Activated CD4-positive, CD25-positive, alpha-beta regulatory T cell (primary cell): ENCODE results near the gene CCDC66.
"Not testable (repeated sequence)": the region's sequence is repeated elsewhere in the genome, so short reads cannot be mapped to it uniquely, and the experiment has no call there.

ENCODE experiments used
- DNase-seq, 4 experiments: peaks; one replicate each; lab custom pipeline; 2025; lab: John Stamatoyannopoulos, UW

The CCDC66 gene

GRCh38 chr3:56556908-56557830, at the start of gene CCDC66:
TSS of gene CCDC66 (plus strand) at chr3:56557175. CDS start at chr3:56557243, 68 bp downstream.
- DNase-seq = peak; percentile 81 to 90 (median 87)

GRCh38 chr3:56519641-56520040, 37.3 kb upstream of the CCDC66 start:
- no peak for DNase-seq

GRCh38 chr3:56522374-56522773, 34.6 kb upstream of the CCDC66 start:
- DNase-seq = no peak

- DNase-seq = no peak
Measured at GRCh38 chr3:56525291-56525690, 31.7 kb upstream of the CCDC66 start.

- DNase-seq = no peak
Measured at GRCh38 chr3:56536735-56537134, 20.2 kb upstream of the CCDC66 start.

GRCh38 chr3:56547486-56547885, 9.5 kb upstream of the CCDC66 start:
- no peak for DNase-seq

GRCh38 chr3:56557831-56558170, 826 bp downstream of the CCDC66 start:
- DNase-seq = no peak

- no peak for DNase-seq
Measured at GRCh38 chr3:56573501-56573900, 16.5 kb downstream of the CCDC66 start.

GRCh38 chr3:56581941-56582340, 25.0 kb downstream of the CCDC66 start:
- not testable (repeated sequence) for DNase-seq

- DNase-seq = not testable (repeated sequence)
Measured at GRCh38 chr3:56584275-56584674, 27.3 kb downstream of the CCDC66 start.

GRCh38 chr3:56590814-56591213, 33.8 kb downstream of the CCDC66 start:
- no peak for DNase-seq

GRCh38 chr3:56591262-56591661, 34.3 kb downstream of the CCDC66 start:
- DNase-seq = no peak

- DNase-seq = peak in 2 of 4 experiments; percentile 29 to 36
Measured at GRCh38 chr3:56593455-56594158, 36.6 kb downstream of the CCDC66 start.

- DNase-seq = no peak
Measured at GRCh38 chr3:56595975-56596840, 39.2 kb downstream of the CCDC66 start.

- DNase-seq = not testable (repeated sequence)
Measured at GRCh38 chr3:56608479-56608878, 51.5 kb downstream of the CCDC66 start.

- no peak for DNase-seq
Measured at GRCh38 chr3:56610669-56611335, 53.8 kb downstream of the CCDC66 start.

- DNase-seq = no peak
Measured at GRCh38 chr3:56611364-56611763, 54.4 kb downstream of the CCDC66 start.

GRCh38 chr3:56612146-56612545, 55.2 kb downstream of the CCDC66 start:
- no peak for DNase-seq

GRCh38 chr3:56613016-56613415, 56.0 kb downstream of the CCDC66 start:
- DNase-seq = no peak

GRCh38 chr3:56616478-56617006, 59.6 kb downstream of the CCDC66 start:
- no peak for DNase-seq

GRCh38 chr3:56620371-56620770, 63.4 kb downstream of the CCDC66 start:
- no peak for DNase-seq
